ENCODE results near the gene CCDC188. TPM values are rescaled to one million over a fixed set of nuclear protein-coding genes. Genes with fewer than 3 reads are reported as not detected.

CCDC188 gene
- total and polyA plus RNA-seq, 2 of the 4 experiments (the other 2 are of a cell fraction) = 0.10 TPM; not detected in 1

DNA sequence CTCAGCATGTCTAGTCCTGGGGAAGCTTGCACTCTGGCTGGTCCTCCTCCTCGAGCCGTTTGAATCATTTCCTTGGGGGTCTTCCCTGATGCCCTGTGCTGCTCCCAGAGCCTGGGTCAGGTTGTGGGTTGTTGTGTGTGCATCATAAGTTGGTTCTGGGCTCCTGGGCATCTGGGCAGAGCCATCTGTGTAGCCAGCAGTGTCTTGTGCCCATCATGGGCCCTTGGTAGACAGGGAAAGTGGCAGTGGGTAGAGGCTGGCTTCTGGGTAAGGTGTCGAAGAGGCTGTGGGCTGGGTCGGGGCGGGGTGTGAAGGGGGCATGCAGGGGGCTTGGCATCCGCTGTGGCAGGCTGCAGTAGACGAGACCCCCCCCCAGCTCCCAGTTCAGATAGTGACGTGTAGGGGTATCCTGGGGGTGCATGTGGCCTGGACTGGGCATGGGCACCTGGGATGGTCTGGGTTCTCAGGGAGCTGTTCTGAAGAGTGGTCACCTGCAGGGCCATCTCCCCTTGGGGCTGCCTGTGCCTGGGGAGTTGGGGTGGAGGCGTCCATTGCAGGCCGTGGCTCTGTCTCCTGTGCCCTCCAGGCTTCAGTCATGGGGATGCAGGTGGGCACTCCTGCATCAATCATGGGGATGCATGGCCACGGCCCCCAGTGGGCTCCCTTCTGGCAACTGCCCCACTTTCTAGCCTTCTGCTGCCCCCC, 26.6 kb downstream of the CCDC188 start:
- dilution Hi-C loops (cut with HindIII; ENCODE audit: low sequenced_read_pairs, unreplicated experiment) (no loop called here), intact Hi-C loops (cut with micrococcal nuclease) (no loop called here), in situ Hi-C loops (cut with MboI; ENCODE audit: low sequenced_read_pairs) (no loop called here)
- no CpG with 5 or more reads among the region's 11 CpGs for WGBS, 2 experiments (ENCODE audit: extremely low coverage in 2 of 2, insufficient read length in 1 of 2)
- H4K8ac ChIP-seq (ENCODE audit: low read depth in 2 of 2, low read length in 2 of 2) = no peak overlapping the region
- H3K23ac ChIP-seq (ENCODE audit: low read depth, low read length) = no peak overlapping the region
- H2AK5ac ChIP-seq (ENCODE audit: low read depth, low read length) = no peak overlapping the region
- no peak overlapping the region for H4K5ac ChIP-seq (ENCODE audit: low read depth, low read length)
- peaks cover 64% of the 10 kb centered on the region for H3K36me3 ChIP-seq (ENCODE audit: control insufficient read depth, insufficient read depth, low read length)
- no peak overlapping the region for H3K27ac ChIP-seq (ENCODE audit: insufficient read depth, low read length)
- no peak overlapping the region for H3K56ac ChIP-seq (ENCODE audit: extremely low read depth, insufficient read depth, low read length)
- no peak overlapping the region for H3K4me2 ChIP-seq (ENCODE audit: low read depth, low read length)
- DNase-seq (no peak), ATAC-seq (ENCODE audit: low read depth) (no peak)
- H2BK5ac ChIP-seq (ENCODE audit: low read depth, low read length, poor library complexity, severe bottlenecking) = no peak overlapping the region
- no peak overlapping the region for H3K18ac ChIP-seq (ENCODE audit: low read depth, low read length)
- no peak overlapping the region for H2AFZ ChIP-seq (replicated peaks; ENCODE audit: low read length, poor library complexity)
- H3K9ac ChIP-seq (ENCODE audit: low read depth, low read length) = no peak overlapping the region
- H3K79me1 ChIP-seq (ENCODE audit: low read depth in 1 of 2, low read length in 2 of 2) = peaks cover 8 to 34% of the 10 kb centered on the region in 2 experiments
- H2BK120ac ChIP-seq (ENCODE audit: low read depth, low read length) = no peak overlapping the region
- no peak overlapping the region for H3K14ac ChIP-seq (replicated peaks; ENCODE audit: low read depth, low read length)
- H3K4me1 ChIP-seq (ENCODE audit: control insufficient read depth, insufficient read depth, low read length) = no peaks in the 10 kb centered on the region; the same call in 1 of the 2 replicates
- H3K27me3 ChIP-seq (ENCODE audit: control insufficient read depth, insufficient read depth, low read length) = no peaks in the 10 kb centered on the region
- no peak overlapping the region for H3K4ac ChIP-seq (ENCODE audit: low read depth, low read length)
- no peak overlapping the region for H2AK9ac ChIP-seq (replicated peaks; ENCODE audit: low read depth, low read length, poor library complexity)
- BruUV-seq (replicated peaks) = no TSS peak
- CTCF ChIA-PET = no interaction called here
- POLR2A ChIA-PET (ENCODE audit: unreplicated experiment) = no interaction called here
- H2BK20ac ChIP-seq (ENCODE audit: low read depth, low read length) = no peak overlapping the region
- no peak overlapping the region for H2BK15ac ChIP-seq (ENCODE audit: low read depth, low read length)
- no peak overlapping the region for H3K4me3 ChIP-seq (ENCODE audit: insufficient read depth, low read depth, low read length)
- H4K20me1 ChIP-seq (ENCODE audit: insufficient read depth, low read length) = peaks cover 52% of the 10 kb centered on the region
- H4K91ac ChIP-seq (ENCODE audit: insufficient read depth, low read depth, low read length) = no peak overlapping the region
- peaks cover 6% of the 10 kb centered on the region; the same call in 1 of the 2 replicates for H3K9me1 ChIP-seq (ENCODE audit: insufficient read depth, low read length)
- TF ChIP-seq, protein P1, sequence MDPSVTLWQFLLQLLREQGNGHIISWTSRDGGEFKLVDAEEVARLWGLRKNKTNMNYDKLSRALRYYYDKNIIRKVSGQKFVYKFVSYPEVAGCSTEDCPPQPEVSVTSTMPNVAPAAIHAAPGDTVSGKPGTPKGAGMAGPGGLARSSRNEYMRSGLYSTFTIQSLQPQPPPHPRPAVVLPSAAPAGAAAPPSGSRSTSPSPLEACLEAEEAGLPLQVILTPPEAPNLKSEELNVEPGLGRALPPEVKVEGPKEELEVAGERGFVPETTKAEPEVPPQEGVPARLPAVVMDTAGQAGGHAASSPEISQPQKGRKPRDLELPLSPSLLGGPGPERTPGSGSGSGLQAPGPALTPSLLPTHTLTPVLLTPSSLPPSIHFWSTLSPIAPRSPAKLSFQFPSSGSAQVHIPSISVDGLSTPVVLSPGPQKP (IDR thresholded peaks at IDR 0.05; ENCODE audit: borderline replicate concordance, low read depth, low read length) = no peak
- TF ChIP-seq MAZ (IDR thresholded peaks at IDR 0.05; ENCODE audit: borderline replicate concordance, low read depth, low read length) = no peak
- TF ChIP-seq, protein P2, sequence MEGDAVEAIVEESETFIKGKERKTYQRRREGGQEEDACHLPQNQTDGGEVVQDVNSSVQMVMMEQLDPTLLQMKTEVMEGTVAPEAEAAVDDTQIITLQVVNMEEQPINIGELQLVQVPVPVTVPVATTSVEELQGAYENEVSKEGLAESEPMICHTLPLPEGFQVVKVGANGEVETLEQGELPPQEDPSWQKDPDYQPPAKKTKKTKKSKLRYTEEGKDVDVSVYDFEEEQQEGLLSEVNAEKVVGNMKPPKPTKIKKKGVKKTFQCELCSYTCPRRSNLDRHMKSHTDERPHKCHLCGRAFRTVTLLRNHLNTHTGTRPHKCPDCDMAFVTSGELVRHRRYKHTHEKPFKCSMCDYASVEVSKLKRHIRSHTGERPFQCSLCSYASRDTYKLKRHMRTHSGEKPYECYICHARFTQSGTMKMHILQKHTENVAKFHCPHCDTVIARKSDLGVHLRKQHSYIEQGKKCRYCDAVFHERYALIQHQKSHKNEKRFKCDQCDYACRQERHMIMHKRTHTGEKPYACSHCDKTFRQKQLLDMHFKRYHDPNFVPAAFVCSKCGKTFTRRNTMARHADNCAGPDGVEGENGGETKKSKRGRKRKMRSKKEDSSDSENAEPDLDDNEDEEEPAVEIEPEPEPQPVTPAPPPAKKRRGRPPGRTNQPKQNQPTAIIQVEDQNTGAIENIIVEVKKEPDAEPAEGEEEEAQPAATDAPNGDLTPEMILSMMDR (conservative IDR thresholded peaks at IDR 0.05; ENCODE audit: low read depth, low read length) = no peak
- TF ChIP-seq RCOR1 (IDR thresholded peaks at IDR 0.05; ENCODE audit: insufficient replicate concordance, low read length) = no peak
- TF ChIP-seq POLR2A (IDR thresholded peaks at IDR 0.05; ENCODE audit: low read depth, low read length) = no peak
- no peak for TF ChIP-seq RAD21 (IDR thresholded peaks at IDR 0.05; ENCODE audit: low read length)
- TF ChIP-seq, protein P3, sequence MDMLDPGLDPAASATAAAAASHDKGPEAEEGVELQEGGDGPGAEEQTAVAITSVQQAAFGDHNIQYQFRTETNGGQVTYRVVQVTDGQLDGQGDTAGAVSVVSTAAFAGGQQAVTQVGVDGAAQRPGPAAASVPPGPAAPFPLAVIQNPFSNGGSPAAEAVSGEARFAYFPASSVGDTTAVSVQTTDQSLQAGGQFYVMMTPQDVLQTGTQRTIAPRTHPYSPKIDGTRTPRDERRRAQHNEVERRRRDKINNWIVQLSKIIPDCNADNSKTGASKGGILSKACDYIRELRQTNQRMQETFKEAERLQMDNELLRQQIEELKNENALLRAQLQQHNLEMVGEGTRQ (IDR thresholded peaks at IDR 0.05; ENCODE audit: low read depth, low read length) = no peak
- no peak for TF ChIP-seq SMC3 (IDR thresholded peaks at IDR 0.05; ENCODE audit: low read depth, low read length)
- TF ChIP-seq CHD1 (IDR thresholded peaks at IDR 0.05; ENCODE audit: low read depth, low read length) = no peak
- TF ChIP-seq NFE2L2 (IDR thresholded peaks at IDR 0.05; ENCODE audit: low read depth, low read length) = no peak
- no peak for TF ChIP-seq MXI1 (IDR thresholded peaks at IDR 0.05; ENCODE audit: borderline replicate concordance, low read depth, low read length)
- no peaks in the 10 kb centered on the region for H3K9me3 ChIP-seq (ENCODE audit: control insufficient read depth, insufficient read depth, low read length)
